Activated naive CD4-positive, alpha-beta T cell treated with anti-CD3 and anti-CD28 coated beads, Interleukin-2, amount 10 ng/mL, durations not matched to agents 7 days and 5 days (primary cell): Measurements from ENCODE around the gene ZNF142.

ENCODE experiments used
- CTCF ChIA-PET: fragments of 350-600 bp; sonication (Branson Sonifier 250); formaldehyde crosslinking; loops from one replicate; lab custom pipeline; 2021; ENCODE audit warnings: antibody characterized with exemption; lab: Charles Lee
- DNase-seq: peaks from one replicate; pipeline ENCODE4 v3.0.0-alpha.2; 2020
- H3K27ac Mint-ChIP-seq: one replicate; pipeline ENCODE4 v1.8.0; 2021; ENCODE audit warnings: mild to moderate bottlenecking, moderate library complexity, mixed read lengths
- H3K27me3 Mint-ChIP-seq: one replicate; pipeline ENCODE4 v1.8.0; 2021; ENCODE audit warnings: mild to moderate bottlenecking, mixed read lengths
- H3K36me3 Mint-ChIP-seq: one replicate; pipeline ENCODE4 v1.8.0; 2021; ENCODE audit warnings: mixed read lengths
- H3K4me1 Mint-ChIP-seq: one replicate; pipeline ENCODE4 v1.8.0; 2021; ENCODE audit warnings: mixed read lengths
- H3K4me3 Mint-ChIP-seq: one replicate; pipeline ENCODE4 v1.8.0; 2021; ENCODE audit warnings: mild to moderate bottlenecking, moderate library complexity, mixed read lengths
- H3K9me3 Mint-ChIP-seq: one replicate; pipeline ENCODE4 v1.8.0; 2021; ENCODE audit warnings: mixed read lengths

Gene ZNF142

GRCh38 chr2:218664653-218665052 is 5.2 kb upstream of the ZNF142 start:
- no peak overlapping the region for H3K27ac Mint-ChIP-seq
- no peak overlapping the region for H3K4me3 Mint-ChIP-seq
- H3K27me3 Mint-ChIP-seq = no peaks in the 10 kb centered on the region

GRCh38 chr2:218663901-218664300 is 4.5 kb upstream of the ZNF142 start:
- H3K36me3 Mint-ChIP-seq = peaks cover 42% of the 10 kb centered on the region
- CTCF ChIA-PET = no interaction called here

More at GRCh38 chr2:218664653-218665052, 5.2 kb upstream of the ZNF142 start:
- no peak for DNase-seq
- CTCF ChIA-PET = no interaction called here
- Mint-ChIP-seq H3K4me1 (peaks cover 11% of the 10 kb centered on the region), H3K9me3 (no peaks in the 10 kb centered on the region), H3K36me3 (peaks cover 41% of the 10 kb centered on the region)

GRCh38 chr2:218662827-218663226 is 3.4 kb upstream of the ZNF142 start:
- H3K27me3 Mint-ChIP-seq = no peaks in the 10 kb centered on the region
- H3K9me3 Mint-ChIP-seq = no peaks in the 10 kb centered on the region
- no peak overlapping the region for H3K27ac Mint-ChIP-seq
- peaks cover 26% of the 10 kb centered on the region for H3K4me1 Mint-ChIP-seq
- H3K36me3 Mint-ChIP-seq = peaks cover 44% of the 10 kb centered on the region
- H3K4me3 Mint-ChIP-seq = no peak overlapping the region
- DNase-seq = no peak
- CTCF ChIA-PET = no interaction called here

More at GRCh38 chr2:218663901-218664300, 4.5 kb upstream of the ZNF142 start:
- Mint-ChIP-seq H3K27me3 (no peaks in the 10 kb centered on the region), H3K9me3 (no peaks in the 10 kb centered on the region), H3K4me1 (peaks cover 15% of the 10 kb centered on the region), H3K4me3 (no peak overlapping the region), H3K27ac (no peak overlapping the region)
- no peak for DNase-seq

GRCh38 chr2:218662377-218662776 is 3.0 kb upstream of the ZNF142 start:
- H3K4me1 Mint-ChIP-seq = peaks cover 29% of the 10 kb centered on the region
- H3K4me3 Mint-ChIP-seq = no peak overlapping the region
- DNase-seq = no peak
- no peaks in the 10 kb centered on the region for H3K27me3 Mint-ChIP-seq
- no peaks in the 10 kb centered on the region for H3K9me3 Mint-ChIP-seq
- H3K27ac Mint-ChIP-seq = no peak overlapping the region
- CTCF ChIA-PET = no interaction called here
- H3K36me3 Mint-ChIP-seq = peaks cover 43% of the 10 kb centered on the region

- no peaks in the 10 kb centered on the region for H3K9me3 Mint-ChIP-seq
- no peak for DNase-seq
- peaks cover 41% of the 10 kb centered on the region for H3K36me3 Mint-ChIP-seq
- CTCF ChIA-PET = interaction anchor here (0.9 to 5.3 kb wide), 6 partner anchors 12 to 238 kb away, joined by 3 to 42 read pairs (median 9); no protein-coding TSS in a partner anchor
- no peaks in the 10 kb centered on the region for H3K27me3 Mint-ChIP-seq
- peak overlapping the region; percentile 93 for H3K27ac Mint-ChIP-seq
- H3K4me3 Mint-ChIP-seq = peak overlapping the region; percentile 90
- peaks cover 33% of the 10 kb centered on the region for H3K4me1 Mint-ChIP-seq
These were observed 550 bp upstream of the ZNF142 start for GRCh38 chr2:218659988-218660358.

- no peaks in the 10 kb centered on the region for H3K27me3 Mint-ChIP-seq
These were observed 659 bp downstream of the ZNF142 start for GRCh38 chr2:218658671-218659257.

GRCh38 chr2:218655751-218656150 is 3.7 kb downstream of the ZNF142 start:
- Mint-ChIP-seq H3K36me3 (peaks cover 36% of the 10 kb centered on the region), H3K4me1 (peaks cover 33% of the 10 kb centered on the region)
- CTCF ChIA-PET = interaction anchor here (4.8 kb wide), 1 partner anchor 8 kb away, joined by 42 read pairs; no protein-coding TSS in a partner anchor

More at GRCh38 chr2:218658671-218659257, 659 bp downstream of the ZNF142 start:
- peaks cover 33% of the 10 kb centered on the region for H3K4me1 Mint-ChIP-seq
- H3K27ac Mint-ChIP-seq = peak overlapping the region; percentile 93
- CTCF ChIA-PET = interaction anchor here (0.5 to 5.3 kb wide), 11 partner anchors 11 to 303 kb away, joined by 3 to 42 read pairs (median 4); partner anchors contain the start of genes RNF25, STK36 and TTLL4
- peak; percentile 63 for DNase-seq
- no peaks in the 10 kb centered on the region for H3K9me3 Mint-ChIP-seq
- H3K4me3 Mint-ChIP-seq = peak overlapping the region; percentile 90
- peaks cover 34% of the 10 kb centered on the region for H3K36me3 Mint-ChIP-seq

GRCh38 chr2:218648787-218649100 is 10.7 kb downstream of the ZNF142 start:
- Mint-ChIP-seq H3K36me3 (peaks cover 57% of the 10 kb centered on the region), H3K27me3 (no peaks in the 10 kb centered on the region), H3K4me3 (no peak overlapping the region), H3K27ac (no peak overlapping the region), H3K9me3 (no peaks in the 10 kb centered on the region), H3K4me1 (peaks cover 4% of the 10 kb centered on the region)
- DNase-seq = no peak
- CTCF ChIA-PET = interaction anchor here (1.0 to 4.5 kb wide), 3 partner anchors 9 to 22 kb away, joined by 3 to 42 read pairs (median 4); partner anchors contain the start of genes BCS1L and ZNF142

More at GRCh38 chr2:218655751-218656150, 3.7 kb downstream of the ZNF142 start:
- H3K4me3 Mint-ChIP-seq = no peak overlapping the region
- H3K27me3 Mint-ChIP-seq = no peaks in the 10 kb centered on the region
- no peak overlapping the region for H3K27ac Mint-ChIP-seq
- no peaks in the 10 kb centered on the region for H3K9me3 Mint-ChIP-seq
- DNase-seq = no peak

GRCh38 chr2:218648088-218648786 is 11.2 kb downstream of the ZNF142 start:
- Mint-ChIP-seq H3K27me3 (no peaks in the 10 kb centered on the region), H3K36me3 (peaks cover 57% of the 10 kb centered on the region), H3K9me3 (no peaks in the 10 kb centered on the region), H3K27ac (no peak overlapping the region), H3K4me1 (peaks cover 4% of the 10 kb centered on the region), H3K4me3 (no peak overlapping the region)
- DNase-seq = peak; percentile 72
- CTCF ChIA-PET = interaction anchor here (0.6 to 4.5 kb wide), 10 partner anchors 9 to 376 kb away, joined by 3 to 42 read pairs (median 4); partner anchors contain the start of genes BCS1L, PLCD4, TMBIM1 and ZNF142

- Mint-ChIP-seq H3K27me3 (no peaks in the 10 kb centered on the region), H3K4me1 (peaks cover 4% of the 10 kb centered on the region), H3K4me3 (no peak overlapping the region), H3K36me3 (peaks cover 52% of the 10 kb centered on the region), H3K9me3 (no peaks in the 10 kb centered on the region), H3K27ac (no peak overlapping the region)
- no peak for DNase-seq
- CTCF ChIA-PET = interaction anchor here (4.5 kb wide), 1 partner anchor 13 kb away, joined by 42 read pairs; the partner anchor contains the start of genes BCS1L and ZNF142
These were observed 14.3 kb downstream of the ZNF142 start for GRCh38 chr2:218645126-218645525.

GRCh38 chr2:218644721-218645120 is 14.7 kb downstream of the ZNF142 start:
- no peaks in the 10 kb centered on the region for H3K27me3 Mint-ChIP-seq
- DNase-seq = no peak
- H3K9me3 Mint-ChIP-seq = no peaks in the 10 kb centered on the region
- no peak overlapping the region for H3K4me3 Mint-ChIP-seq
- H3K4me1 Mint-ChIP-seq = peaks cover 4% of the 10 kb centered on the region
- CTCF ChIA-PET = no interaction called here
- no peak overlapping the region for H3K27ac Mint-ChIP-seq
- H3K36me3 Mint-ChIP-seq = peaks cover 51% of the 10 kb centered on the region

- Mint-ChIP-seq H3K27me3 (no peaks in the 10 kb centered on the region), H3K36me3 (peaks cover 50% of the 10 kb centered on the region), H3K9me3 (no peaks in the 10 kb centered on the region), H3K4me3 (no peak overlapping the region), H3K27ac (no peak overlapping the region), H3K4me1 (peaks cover 4% of the 10 kb centered on the region)
- CTCF ChIA-PET = no interaction called here
- DNase-seq = no peak
These were observed 15.6 kb downstream of the ZNF142 start for GRCh38 chr2:218643751-218644310.

GRCh38 chr2:218642786-218643185 is 16.6 kb downstream of the ZNF142 start:
- Mint-ChIP-seq H3K4me3 (no peak overlapping the region), H3K36me3 (peaks cover 48% of the 10 kb centered on the region), H3K4me1 (no peaks in the 10 kb centered on the region), H3K27ac (no peak overlapping the region), H3K27me3 (no peaks in the 10 kb centered on the region), H3K9me3 (no peaks in the 10 kb centered on the region)
- CTCF ChIA-PET = no interaction called here
- DNase-seq = no peak

- H3K27ac Mint-ChIP-seq = no peak overlapping the region
These were observed 17.2 kb downstream of the ZNF142 start for GRCh38 chr2:218642121-218642656.

More at GRCh38 chr2:218642121-218642656, 17.2 kb downstream of the ZNF142 start:
- Mint-ChIP-seq H3K4me3 (no peak overlapping the region), H3K9me3 (no peaks in the 10 kb centered on the region), H3K4me1 (no peaks in the 10 kb centered on the region), H3K27me3 (no peaks in the 10 kb centered on the region), H3K36me3 (peaks cover 49% of the 10 kb centered on the region)
- no peak for DNase-seq
- CTCF ChIA-PET = interaction anchor here (0.9 to 1.1 kb wide), 2 partner anchors 13 to 125 kb away, joined by 3 read pairs; no protein-coding TSS in a partner anchor
